Measurements from ENCODE around the gene TTC24. TPM values are rescaled to one million over a fixed set of nuclear protein-coding genes. Genes with fewer than 3 reads are reported as not detected.
"Not testable (repeated sequence)": the region's sequence is repeated elsewhere in the genome, so short reads cannot be mapped to it uniquely, and the experiment has no call there.

TTC24 gene
- polyA plus RNA-seq, 3 donors = 0.10 to 0.17 TPM; not detected in 1

DNA sequence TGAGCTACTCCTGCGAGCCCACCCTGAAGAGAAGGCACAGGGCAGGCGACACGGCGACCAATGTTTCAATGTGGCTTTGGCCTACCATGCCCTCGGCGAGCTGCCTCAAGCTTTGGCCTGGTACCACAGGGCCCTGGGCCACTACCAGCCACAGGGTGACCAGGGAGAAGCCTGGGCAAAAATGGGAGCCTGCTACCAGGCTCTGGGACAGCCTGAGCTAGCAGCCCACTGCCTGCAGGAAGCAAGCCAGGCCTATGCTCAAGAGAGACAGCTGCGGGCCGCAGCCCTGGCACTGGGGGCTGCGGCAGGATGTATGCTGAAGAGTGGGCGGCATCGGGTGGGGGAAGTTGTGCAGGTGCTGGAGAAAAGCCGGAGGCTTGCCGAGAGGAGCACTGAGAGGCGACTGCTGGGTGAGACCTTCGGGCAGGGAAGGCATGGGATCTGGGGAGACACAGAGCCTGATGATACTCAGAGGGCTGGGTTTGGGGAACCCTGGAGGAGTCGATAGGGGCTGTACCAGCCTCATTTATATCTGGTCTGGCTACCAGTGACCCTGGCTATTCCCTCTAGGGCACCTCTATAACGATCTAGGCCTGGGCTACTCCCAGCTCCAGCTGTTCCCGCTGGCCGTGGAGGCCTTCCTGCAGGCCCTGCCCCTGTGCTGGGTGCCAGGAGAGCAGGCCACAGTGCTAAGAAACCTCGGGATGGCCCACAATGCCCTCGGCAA, 2.3 kb downstream of the TTC24 start:
- WGBS, 3 donors = 60 to 76% (median 68%) methylated on average over 21 of the region's 21 CpGs
- H3K27ac ChIP-seq (ENCODE audit: low read depth, low read length) = no peak overlapping the region

DNA sequence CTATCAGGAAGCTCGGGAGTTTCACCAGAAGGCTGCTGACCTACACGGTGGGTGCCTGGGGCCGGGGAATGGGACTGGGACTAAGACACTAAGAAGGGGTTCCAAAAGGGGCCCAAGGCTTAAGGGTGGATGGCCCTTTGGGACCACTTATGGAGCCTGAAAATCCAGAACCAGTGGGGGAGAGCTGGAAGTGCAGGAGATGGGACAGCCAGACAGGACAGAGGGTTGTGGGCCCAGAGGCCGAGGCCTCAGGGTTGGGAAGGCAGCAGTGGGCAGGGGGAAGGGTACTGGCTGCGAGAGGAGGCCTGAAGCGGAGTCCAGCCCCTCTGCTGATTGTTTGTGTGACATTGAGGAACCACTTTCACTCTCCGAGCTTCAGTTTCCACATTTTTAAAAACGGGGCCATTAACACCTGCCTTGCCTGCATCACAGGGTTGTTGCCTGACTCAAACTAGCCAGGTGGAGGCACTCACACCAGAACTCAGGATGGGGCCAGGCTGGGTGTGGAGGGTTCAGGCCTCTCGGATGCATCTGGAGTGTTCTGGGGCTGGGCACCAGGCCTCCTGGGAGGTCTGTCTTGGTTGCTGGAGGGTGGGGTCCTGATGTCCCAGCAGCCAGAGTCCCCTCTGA, 3.0 kb downstream of the TTC24 start:
- WGBS, 3 donors = 53 to 69% (median 68%) methylated on average over 9 of the region's 9 CpGs
- no peak overlapping the region for H3K27ac ChIP-seq (ENCODE audit: low read depth, low read length)

DNA sequence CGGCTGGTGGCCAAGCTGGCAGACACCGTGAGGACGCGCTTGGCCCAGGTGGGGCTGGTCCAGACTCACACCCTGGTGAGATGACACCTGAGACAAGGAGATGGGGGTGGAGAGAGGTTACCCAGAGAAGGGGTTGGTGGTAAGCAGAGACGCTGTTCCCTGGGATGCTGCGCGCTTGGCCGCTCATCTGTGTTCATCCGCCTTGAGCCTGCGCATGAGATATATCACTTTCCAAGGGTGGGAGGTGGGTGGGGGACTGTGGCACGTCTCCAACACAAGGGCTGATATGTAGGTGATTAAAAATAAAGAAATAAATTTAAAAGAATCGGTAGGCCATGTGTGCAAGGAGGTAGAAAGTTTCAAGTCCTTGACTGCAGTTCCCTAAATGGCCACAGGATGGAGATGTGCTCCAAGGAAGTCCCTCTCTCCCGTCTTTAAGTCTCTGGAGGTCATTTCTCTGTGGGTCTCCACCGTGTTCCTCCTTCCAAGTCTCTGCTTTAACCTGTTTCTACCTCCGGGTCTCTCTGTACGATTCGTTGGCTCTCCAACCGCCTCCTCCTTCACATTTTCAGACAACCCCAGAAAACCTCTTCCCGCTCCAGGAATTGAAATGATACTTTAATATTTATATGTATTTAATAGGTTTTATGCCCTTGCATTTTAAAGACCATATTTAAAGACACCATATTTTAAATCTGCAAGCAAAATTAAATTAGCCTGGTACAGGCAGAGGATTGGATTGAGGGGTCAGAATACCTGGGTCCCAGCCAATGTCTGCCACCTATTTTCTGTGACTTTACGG, 4.5 kb downstream of the TTC24 start:
- H3K27ac ChIP-seq (ENCODE audit: low read depth, low read length) = no peak overlapping the region
- 54 to 57% (median 56%) methylated on average over 20 of the region's 20 CpGs for WGBS, 3 donors

DNA sequence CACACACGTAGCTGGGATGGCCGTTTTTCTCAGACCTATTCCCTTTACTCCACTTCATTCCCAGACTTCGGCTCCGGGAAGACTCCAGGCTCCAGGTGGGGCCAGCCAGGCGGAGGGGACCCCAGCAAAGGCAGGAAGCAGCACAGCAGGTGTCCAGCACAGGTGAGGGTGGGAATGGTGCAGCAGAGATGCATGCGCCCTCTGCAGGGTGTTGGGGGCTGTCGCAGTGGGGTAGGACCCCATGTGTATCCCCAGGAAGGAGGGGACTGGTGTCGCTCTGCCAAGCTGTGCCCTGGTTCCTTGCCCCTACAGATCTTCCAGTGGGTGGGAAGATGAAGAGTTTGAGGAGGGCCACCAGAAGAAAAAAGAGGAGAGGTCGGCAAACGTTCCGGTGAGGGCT, 5.3 kb downstream of the TTC24 start:
- 36 to 59% (median 48%) methylated on average over 11 of the region's 11 CpGs for WGBS, 3 donors
- no peak overlapping the region for H3K27ac ChIP-seq (ENCODE audit: low read depth, low read length)

DNA sequence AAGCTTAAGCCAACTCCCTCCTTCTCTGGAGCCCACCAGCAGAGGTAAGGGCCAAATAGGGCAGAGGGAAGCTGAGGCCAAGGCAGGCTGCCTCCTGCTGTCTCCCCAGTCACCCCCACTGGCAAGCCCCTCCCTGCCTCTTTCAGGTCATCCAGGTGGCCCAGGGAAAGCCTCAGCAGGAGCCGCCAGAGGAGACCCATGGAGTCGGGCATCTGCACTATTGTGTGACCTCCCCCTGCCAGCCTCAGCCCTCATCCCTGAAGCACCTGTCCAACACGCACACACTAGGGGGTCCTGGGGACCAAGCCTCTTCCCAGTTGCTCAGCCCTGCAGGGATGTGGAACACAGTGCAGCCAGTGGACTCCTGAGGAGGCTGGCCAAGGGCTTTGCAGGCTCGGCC, 6.8 kb downstream of the TTC24 start:
- WGBS, 3 donors = 68 to 75% (median 70%) methylated on average over 4 of the region's 4 CpGs
- H3K27ac ChIP-seq (ENCODE audit: low read depth, low read length) = no peak overlapping the region

DNA sequence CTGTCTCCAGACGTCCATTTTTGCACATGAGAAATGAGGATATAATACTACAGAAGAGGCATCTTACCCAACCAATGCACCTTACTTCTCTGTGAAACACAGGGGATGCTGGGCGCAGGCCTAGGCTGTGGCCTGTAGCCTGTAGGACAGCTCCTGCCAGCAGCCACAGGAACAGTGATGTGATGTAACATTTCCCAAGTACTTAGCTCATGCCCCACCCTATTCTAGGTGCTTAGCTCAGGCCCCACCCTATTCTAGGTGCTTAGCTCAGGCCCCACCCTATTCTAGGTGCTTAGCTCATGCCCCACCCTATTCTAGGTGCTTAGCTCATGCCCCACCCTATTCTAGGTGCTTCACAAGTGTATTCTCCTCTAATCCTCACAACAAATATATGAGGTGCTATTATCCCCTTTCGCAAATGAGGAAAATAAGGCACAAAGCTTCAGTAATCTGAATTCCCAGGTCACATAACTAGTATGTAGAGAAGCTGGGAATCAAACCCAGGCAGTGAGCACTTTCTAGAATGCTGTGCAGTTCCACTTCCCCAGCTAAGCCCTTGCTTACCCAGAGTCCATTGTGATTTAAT, 7.5 kb downstream of the TTC24 start:
- 86 to 92% (median 90%) methylated on average over 3 of the region's 3 CpGs for WGBS, 3 donors
- no peak overlapping the region for H3K27ac ChIP-seq (ENCODE audit: low read depth, low read length)

DNA sequence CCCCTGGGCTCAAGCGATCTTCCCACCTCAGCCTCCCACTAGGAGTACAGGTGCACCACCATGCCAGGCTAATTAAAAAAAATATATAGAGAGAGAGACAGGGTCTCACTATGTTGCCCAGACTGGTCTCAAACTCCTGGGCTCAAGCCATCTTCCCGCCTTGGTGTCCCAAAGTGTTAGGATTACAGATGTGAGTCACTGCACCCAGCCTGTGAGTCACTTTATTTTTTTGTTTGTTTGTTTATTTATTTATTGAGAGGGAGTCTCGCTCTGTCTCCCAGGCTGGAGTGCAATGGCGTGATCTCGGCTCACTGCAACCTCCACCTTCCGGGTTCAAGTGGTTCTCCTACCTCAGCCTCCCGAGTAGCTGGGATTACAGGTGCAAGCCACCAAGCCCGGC, 8.4 kb downstream of the TTC24 start:
- H3K27ac ChIP-seq (ENCODE audit: low read depth, low read length) = not testable (repeated sequence)
- 86 to 92% (median 89%) methylated on average over 8 of the region's 8 CpGs for WGBS, 3 donors

DNA sequence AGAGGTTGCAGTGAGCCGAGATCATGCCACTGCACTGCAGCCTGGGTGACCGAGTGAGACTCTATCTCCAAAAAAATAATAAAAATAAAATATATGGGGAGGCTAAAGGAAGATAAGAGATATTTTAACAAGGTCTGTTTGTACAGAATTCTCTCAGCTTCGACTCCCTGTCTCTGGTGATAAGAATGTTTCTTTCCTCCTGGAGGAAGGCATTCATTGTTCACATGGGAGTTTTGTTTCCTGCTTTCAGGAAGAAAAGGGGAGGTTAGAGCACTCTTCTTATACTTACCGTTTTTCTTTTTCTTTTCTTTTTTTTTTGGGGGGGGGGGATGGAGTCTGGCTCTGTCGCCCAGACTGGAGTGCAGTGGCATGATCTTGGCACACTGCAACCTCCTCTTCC, 10.0 kb downstream of the TTC24 start:
- 54 to 65% (median 54%) methylated on average over 5 of the region's 5 CpGs for WGBS, 3 donors

DNA sequence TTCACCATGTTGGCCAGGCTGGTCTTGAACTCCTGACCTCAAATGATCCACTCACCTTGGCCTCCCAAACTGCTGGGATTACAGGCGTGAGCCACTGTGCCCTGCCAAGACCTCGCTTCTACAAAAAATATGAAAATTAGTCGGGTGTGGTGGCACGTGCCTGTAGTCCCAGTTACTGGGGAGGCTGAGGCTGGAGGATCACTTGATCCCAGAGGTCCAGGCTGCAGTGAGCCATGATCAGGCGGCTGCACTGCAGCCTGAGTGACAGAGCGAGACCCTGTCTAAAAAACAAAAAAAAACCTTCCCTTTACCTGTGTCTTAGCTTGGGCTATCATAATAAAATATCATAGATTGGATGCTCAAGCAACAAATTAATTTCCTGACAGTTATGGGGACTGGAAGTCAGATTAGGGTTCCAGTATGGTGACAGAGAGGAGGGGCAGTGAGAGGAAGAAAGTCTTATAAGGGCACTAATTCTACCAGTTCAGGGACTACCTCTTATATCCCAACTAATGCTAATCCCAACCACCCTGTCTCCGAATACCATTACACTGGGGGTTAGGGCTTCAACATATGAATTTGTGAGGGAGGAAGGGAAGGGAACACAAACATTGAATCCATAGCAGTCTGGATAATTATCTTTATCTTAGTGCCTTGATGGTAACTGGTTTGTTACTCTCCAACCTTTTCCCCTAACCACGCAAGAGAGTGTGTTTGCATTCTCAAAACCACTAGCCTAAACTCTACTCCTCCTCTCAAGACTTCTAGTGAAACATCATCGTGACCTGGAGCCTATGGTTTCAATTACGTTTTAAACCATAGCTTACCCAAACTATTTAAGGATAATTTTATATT, 11.0 kb downstream of the TTC24 start:
- 85 to 90% (median 85%) methylated on average over 10 of the region's 10 CpGs for WGBS, 3 donors

More for the DNA sequence above, 10.0 kb downstream of the TTC24 start:
- no peak overlapping the region for H3K27ac ChIP-seq (ENCODE audit: low read depth, low read length)

DNA sequence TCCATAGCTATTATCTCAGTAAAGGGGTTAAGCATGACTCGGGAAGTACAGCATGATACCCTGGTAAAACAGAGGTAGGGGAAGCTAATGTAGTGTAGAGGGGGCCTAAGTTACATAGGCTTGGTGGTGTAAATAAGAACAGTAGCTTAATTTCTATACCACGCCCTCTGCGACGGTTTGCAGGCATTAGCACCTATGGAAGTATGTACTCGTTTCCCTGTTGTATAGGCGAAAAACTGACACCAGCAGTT, 11.6 kb downstream of the TTC24 start:
- H3K27ac ChIP-seq (ENCODE audit: low read depth, low read length) = peak overlapping the region; percentile 29
- WGBS, 3 donors = 17 to 27% (median 24%) methylated on average over 6 of the region's 6 CpGs

More for the DNA sequence above, 11.0 kb downstream of the TTC24 start:
- no peak overlapping the region for H3K27ac ChIP-seq (ENCODE audit: low read depth, low read length)

DNA sequence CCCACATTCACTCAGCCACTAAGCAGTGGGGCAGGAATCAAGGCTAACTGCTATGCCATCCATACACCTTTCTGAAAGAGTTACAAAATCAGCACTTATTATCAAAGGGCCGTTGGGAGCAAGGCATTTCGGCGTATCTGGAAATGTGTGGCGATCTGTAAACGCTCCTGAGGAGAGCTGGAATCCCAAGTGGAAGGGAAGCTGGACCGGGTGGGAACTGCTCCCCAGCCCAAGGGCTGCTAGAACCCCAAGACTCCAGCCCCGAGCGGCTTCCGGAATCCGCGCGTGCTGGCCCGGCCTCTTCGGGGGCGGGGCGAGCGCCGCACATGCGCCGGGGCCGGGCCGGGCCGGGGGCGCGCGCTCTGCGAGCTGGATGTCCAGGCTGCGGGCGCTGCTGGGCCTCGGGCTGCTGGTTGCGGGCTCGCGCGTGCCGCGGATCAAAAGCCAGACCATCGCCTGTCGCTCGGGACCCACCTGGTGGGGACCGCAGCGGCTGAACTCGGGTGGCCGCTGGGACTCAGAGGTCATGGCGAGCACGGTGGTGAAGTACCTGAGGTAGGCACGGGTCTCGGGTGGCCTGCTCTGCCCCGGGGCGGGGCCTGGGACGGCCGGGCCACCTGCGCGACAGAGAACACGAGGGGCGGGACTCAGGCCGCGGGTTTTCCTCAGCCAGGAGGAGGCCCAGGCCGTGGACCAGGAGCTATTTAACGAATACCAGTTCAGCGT, 12.1 kb downstream of the TTC24 start, which contains the start of gene NAXE:
Gene NAXE (plus strand): TSS at position 345 of the 726 bp plus-strand sequence. CDS start 29 bp downstream, at position 374.
- 0 to 1% (median 0%) methylated on average over 60 of the region's 60 CpGs for WGBS, 3 donors
- peak within 1 kb of the TSS; percentile 29 for H3K27ac ChIP-seq (ENCODE audit: low read depth, low read length)

DNA sequence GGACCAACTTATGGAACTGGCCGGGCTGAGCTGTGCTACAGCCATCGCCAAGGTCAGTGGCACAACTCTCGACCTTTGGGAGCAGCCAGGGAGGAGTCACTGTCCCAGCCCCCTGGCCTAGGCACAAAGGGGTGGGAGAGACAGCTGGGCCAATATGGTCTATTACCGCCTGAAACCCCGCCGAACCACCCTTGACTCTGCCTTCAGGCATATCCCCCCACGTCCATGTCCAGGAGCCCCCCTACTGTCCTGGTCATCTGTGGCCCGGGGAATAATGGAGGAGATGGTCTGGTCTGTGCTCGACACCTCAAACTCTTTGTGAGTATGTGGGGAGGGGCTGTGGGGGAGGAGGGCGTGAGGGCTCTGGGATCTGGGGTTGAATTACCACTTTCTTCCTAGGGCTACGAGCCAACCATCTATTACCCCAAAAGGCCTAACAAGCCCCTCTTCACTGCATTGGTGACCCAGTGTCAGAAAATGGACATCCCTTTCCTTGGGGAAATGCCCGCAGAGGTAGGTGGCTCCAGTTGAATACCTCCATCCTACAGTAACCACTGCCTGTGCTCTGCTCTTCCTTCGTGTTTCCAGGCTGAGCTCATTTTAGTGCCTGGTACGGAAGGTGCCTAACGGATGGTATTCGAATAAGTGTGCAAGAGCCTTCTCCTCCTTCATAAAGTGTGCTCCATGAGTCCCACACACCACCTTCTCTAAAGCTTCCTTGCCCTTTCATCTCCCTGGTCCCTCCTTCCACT, 12.8 kb downstream of the TTC24 start:
- WGBS, 3 donors = 48 to 51% (median 51%) methylated on average over 16 of the region's 16 CpGs
- H3K27ac ChIP-seq (ENCODE audit: low read depth, low read length) = no peak overlapping the region

DNA sequence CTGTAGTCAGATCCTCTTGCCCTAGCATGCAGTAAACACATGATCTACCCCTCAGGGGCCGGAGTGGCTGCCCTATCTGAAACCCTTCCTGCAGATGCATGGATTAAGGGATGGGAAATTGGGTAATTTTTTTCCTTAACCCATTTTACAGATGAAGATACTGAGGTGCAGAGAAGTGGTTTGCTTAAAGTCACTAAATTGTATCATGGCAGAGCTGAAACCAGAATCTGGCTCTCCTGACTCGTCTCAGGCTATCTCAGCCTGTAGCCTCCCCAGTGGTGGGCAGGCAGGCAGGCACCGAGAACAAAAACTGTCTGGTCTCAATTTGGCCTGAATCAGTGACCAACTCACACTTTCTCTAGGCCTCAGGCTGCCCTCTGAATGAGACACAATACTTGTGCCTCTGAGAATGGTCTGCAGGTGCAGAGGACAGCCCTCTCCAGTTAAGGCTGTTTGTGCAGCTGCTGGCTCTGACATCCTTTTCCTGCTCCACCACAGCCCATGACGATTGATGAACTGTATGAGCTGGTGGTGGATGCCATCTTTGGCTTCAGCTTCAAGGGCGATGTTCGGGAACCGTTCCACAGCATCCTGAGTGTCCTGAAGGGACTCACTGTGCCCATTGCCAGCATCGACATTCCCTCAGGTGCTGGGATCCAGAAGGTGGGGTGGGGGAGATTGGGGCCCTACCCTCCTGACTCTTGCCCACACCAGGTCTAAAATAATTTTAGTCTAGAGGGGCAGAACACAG, 13.6 kb downstream of the TTC24 start:
- WGBS, 3 donors = 72 to 87% (median 79%) methylated on average over 8 of the region's 8 CpGs
- no peak overlapping the region for H3K27ac ChIP-seq (ENCODE audit: low read depth, low read length)

DNA sequence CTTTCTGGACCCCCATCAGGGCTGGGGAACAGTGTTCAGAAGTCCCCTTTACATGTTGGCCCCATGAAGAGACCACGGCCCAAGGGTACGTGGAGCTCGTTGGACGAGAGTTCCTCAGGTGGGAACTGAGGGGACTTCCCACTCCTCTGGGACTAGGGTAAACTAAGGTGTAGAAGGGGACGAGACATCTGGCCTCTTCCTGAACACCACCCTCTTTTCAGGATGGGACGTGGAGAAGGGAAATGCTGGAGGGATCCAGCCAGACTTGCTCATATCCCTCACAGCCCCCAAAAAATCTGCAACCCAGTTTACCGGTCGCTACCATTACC, 14.1 kb downstream of the TTC24 start:
- WGBS, 3 donors = 86 to 92% (median 87%) methylated on average over 8 of the region's 8 CpGs
- H3K27ac ChIP-seq (ENCODE audit: low read depth, low read length) = no peak overlapping the region

DNA sequence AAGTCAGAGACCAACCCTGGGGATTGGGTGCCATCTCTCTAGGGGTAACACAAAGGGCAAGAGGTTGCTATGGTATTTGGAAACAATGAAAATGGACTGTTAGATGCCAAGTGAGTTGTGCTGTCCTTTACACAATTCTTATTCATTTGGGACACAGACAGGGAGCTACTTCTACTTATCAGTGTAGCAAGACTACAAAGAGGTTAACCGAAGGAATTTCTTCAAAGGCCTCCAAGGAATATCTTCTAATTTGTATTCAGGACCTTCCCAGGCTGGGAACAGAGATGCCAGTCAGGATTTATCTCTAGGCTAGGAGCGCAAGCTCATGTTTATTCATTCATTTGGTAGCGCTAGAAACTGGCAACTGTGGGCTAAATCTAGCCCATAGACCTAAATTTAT, 14.7 kb downstream of the TTC24 start:
- H3K27ac ChIP-seq (ENCODE audit: low read depth, low read length) = no peak overlapping the region
- WGBS, 3 donors = 74 to 81% (median 74%) methylated on average over 3 of the region's 3 CpGs

DNA sequence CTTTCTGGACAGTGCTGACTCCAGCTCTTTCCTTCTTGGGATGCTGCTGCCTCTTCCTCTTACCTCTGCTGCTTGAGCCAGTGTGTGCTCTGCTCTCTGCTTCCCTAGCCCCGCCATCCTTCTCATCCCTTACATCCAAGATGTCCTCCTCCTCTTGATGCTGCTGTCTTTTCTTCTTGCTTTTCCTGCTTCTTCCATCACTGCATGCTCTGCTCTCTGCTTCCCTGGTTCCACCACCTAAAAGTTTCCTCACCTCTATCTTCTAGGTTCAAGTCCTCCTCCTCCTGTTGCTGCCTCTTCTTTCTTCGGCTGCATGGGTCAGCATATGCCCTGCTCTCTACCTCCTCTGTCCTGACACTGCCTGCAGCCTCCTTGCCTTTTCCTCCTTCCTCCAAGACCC, 15.5 kb downstream of the TTC24 start:
- WGBS, 3 donors = 80 to 100% (median 97%) methylated on average over 2 of the region's 2 CpGs
- H3K27ac ChIP-seq (ENCODE audit: low read depth, low read length) = no peak overlapping the region

All from adipose tissue (tissue), 3 donors.